ENCODE measurements around the gene EFS.
"Not testable (repeated sequence)": the region's sequence is repeated elsewhere in the genome, so short reads cannot be mapped to it uniquely, and the experiment has no call there.

Gene EFS

GRCh38 chr14:23356662-23357061 is 8.3 kb downstream of the EFS start:
- no peak for DNase-seq

DNA sequence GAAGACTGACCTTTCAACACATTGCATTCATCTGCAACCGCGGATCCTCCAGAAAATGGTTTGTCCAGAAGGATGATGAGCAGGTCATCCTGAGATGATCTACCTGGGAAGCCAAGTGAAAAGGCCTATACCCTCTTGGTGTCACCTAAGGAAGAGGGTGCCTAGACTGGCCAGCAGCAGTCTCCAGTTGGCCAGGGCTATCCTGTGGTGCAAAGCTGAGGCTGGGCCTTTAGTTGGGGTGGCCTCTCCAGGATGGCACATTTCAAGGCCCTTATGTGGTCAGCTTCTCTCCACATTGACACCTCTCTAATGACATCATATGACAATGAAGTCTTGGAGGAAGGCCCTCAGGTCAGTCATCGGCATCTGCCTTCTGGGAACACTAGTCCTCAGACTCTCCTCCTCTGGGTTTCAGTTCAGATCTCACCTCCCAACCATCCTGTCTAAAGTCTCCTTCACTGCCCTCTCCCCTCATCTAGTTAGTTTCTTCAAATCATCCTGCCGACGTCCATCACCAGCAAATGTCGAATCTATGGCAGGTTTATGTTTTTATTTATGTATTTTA is 9.0 kb downstream of the EFS start:
- no peak for DNase-seq

GRCh38 chr14:23354990-23355389 is 10.0 kb downstream of the EFS start:
- no peak for DNase-seq

DNA sequence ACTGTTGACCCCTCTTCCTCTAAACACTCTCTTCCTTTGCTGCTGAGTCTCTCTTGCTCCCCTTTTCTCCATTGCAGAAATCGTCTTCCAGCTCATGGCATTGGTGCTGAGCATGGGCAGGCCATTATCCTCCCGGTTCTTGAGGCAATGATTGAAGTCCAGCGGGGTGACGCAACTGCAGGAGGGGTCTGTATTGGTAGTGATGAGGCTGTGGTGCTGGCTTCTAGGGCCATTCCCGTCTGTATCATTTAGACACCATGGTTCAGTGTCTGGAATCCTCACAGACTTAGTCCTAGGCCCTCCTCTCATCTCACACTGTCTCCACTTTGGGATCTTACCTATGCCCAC is 11.6 kb downstream of the EFS start:
- no peak for DNase-seq

- peak; percentile 61 to 80 for DNase-seq
Measured at GRCh38 chr14:23352506-23353432, 12.2 kb downstream of the EFS start, which contains the start of gene SLC22A17. Gene SLC22A17, minus strand, starts transcription at chr14:23352887.

GRCh38 chr14:23351681-23352505 is 13.1 kb downstream of the EFS start:
- DNase-seq: no peak

DNA sequence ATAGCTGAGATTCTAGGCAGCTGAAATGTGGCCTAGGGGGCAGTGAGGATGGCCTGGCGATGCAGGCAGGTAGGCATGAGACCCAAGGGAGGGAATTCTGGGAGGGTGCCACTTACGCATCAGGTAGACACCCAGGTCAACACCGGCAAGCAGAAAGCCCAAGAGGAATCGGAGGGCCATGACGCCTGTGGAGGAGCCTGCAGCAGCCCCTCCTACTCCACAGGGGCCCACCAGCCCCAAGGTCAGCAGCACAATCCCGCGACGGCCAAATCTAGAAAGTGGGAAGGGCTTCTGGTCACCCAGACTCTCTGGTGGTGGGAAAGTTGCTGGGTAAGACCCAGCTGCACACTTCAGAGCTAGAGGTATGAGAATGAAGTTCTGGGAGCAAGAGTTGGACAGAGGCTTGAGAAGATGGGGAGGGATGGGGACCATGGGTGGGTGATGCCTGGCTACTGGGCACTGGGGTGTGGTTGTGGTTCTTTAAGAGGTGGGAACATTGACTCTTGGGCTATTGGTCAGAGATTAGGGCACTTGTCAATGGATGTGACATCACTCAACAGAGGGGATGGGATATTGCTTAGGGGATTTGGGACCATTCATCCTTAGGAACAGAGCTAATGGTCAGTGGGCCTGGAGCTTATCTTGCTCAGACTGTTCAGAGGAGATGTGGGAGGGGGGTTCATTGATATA is 15.7 kb downstream of the EFS start:
- DNase-seq: no peak

GRCh38 chr14:23348297-23348655 is 16.7 kb downstream of the EFS start:
- DNase-seq: no peak

DNA sequence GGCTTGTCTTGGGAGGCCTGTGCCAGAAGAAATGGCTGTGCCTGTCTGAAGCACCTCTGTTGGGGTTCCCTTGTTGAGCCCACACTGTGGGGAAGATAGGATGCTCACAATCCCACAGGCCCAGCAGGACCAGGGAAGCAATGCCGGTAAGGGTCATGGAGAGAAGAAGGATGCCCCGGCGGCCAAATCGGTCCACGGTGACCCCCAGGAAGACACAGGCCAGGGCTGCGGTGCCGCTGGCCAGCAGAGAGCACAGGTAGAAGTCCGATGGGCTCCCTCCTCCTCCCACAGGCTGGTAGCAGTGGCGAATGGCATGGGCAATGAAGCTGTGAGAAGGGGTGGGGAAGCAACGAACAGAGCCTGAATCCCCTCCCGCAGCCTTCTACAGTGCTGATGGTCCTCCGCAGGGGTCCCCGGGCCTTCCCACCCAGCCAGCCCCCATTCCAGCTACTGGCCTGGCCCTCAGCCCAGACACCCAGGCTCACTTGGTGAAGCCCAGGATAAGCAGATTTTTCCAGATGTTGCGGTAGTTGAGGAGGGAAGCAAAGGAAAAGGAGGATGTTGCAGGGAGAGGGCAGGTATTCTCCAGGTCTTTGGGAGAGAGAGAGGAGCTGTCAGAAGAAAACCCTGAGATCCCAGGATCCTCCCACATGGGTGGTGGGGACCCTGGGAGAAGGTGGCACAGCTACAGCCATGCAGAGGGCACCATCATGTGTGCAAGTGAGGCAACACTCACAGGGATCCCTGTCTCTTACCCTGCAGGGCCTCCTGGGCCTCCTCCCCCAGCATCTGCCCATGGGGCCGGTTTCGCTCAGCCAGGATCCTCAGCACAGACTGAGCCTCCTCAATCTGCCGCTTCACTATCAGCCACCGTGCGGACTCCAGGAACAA is 17.3 kb downstream of the EFS start:
- DNase-seq: no peak

DNA sequence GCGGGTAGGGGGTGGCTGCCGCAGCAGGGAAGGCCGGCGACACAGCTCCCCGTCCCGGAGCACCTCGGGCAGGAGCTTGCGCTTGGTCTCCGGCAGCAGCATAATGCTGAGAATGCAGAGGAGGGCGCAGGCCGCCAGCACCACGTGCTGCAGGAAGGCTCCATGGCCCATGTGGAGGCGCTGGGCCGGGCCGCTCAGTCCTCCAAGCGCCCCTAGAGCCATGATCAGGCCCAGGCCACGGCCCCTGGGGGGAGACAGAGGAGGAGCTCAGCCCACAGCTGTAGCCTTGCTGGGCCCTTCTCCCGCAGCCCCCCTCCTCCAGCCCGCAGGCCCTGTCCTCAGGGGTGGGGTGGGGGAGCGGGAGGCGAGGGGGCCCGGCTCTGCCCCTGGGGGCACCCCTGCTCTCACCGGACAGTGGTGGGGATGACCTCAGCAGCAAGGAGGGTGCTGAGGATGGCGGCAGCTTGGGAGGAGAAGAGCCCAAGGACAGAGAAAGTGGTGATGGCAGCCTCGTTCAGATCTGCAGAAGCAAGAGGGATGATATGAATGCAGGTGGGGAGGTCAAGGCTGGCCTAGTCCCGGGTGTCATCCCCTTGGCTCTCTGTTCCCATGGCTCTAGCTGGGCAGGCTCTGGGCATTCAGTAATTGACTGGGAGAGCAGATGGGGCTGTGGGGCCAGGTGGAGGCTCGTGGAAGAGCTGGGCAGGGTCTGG is 18.1 kb downstream of the EFS start:
- DNase-seq: no peak

GRCh38 chr14:23345987-23346692 is 18.8 kb downstream of the EFS start:
- DNase-seq: no peak

DNA sequence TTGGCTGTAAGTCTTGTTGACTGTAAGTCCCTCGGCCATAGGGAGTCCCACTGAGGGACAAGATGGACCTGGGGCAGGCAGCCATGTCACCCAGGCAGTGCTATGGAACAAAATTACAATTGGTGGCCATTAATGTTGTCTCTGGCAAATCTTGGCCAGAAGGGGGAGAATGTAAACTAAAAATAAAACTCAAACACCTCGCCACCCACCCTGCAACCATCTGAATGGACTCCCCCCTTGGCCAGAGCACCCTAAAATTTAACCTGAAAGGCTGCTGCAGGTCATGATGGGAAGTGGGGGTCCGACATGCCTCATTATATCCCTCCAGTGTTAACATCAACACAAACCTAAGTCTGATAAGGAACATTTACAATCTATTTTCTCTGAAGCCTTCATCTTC is 20.5 kb downstream of the EFS start:
- no peak for DNase-seq

DNA sequence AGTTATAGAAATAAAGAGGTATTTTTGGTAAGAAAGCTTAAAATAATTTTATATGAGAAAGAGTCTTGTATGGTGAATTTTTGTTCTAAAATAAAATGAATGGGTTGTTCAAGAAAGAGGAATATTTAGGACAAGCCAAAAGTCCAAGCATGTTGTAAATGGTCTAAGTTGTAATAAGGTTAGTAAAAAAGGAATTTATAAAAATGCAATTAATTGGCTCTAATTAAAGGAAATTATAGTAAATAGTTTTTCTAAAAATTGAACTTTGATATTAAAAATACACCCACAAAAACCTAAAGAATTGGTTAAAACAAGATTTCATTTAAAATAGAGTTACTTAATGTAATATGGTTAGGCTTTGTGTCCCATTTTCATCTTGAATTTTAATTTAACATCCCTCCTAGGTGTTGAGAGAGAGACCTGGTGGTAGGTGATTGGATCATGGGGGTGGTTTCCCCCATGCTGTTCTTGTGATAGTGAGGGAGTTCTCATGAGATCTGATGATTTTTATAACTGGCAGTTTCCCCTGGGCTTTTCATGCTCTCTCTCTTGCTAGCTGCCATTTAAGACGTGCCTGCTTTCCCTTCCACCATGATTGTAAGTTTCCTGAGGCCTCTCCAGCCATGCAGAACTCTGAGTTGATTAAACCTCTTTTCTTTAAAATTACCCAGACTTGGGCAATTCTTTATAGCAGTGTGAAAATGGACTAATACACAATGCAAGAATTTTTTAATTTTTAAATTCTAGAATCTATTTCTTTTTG is 25.3 kb downstream of the EFS start:
- no peak for DNase-seq

DNA sequence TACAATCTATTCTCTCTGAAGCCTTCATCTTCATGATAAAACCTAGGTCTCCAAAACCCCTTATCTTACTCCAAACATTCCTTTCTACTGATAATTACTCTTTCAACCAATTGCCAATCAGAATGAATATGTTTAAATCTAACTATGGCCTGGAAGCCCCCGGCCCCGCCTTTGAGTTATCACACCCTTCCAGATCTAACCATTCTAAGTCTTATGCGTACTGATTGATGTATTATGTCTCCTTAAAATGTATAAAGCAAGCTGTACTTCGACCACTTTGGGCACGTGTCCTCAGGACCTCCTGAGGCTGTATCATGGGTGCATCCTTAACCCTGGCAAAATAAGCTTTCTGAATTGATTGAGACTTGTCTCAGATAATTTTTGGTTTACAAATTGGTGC is 29.3 kb downstream of the EFS start:
- no peak for DNase-seq

DNA sequence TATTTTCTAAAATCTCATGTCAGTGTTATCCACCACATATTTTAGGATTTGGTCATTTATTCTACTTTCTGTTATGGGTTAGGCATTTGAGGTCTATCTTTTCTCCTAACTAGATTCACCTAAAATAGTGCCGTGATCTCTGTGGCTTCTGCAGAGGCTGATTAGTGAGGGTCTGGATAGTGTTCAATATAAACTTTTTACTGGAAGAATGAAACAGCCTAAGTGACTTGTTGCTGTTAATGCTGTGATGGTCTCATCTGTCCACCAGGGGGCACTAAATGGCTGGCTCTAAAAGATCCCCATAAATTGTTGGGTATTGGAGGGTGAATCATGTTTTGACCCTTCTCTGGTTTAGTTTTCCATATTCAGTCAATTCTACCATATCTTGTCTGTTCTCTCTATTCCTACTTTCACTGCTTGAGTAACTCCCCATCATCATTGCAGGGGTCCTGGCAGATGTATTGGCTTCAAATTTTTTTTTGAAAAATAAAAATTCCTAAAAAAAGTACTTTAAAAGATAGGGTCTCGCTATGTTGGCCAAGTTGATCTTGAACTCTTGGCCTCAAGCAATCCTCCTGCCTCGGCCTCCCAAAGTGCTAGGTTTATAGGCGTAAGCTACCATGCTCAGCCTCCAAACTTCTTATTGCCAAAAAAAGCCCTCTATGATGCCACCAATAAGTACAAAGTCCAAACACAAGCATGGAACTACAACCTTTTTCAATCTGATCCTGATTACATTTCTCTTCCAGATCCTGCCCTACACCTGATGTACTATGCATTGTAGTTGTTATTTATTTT is 36.8 kb downstream of the EFS start:
- peak; percentile 74 to 78 for DNase-seq

GRCh38 chr14:23326491-23327332 is 38.3 kb downstream of the EFS start:
- DNase-seq: no peak

DNA sequence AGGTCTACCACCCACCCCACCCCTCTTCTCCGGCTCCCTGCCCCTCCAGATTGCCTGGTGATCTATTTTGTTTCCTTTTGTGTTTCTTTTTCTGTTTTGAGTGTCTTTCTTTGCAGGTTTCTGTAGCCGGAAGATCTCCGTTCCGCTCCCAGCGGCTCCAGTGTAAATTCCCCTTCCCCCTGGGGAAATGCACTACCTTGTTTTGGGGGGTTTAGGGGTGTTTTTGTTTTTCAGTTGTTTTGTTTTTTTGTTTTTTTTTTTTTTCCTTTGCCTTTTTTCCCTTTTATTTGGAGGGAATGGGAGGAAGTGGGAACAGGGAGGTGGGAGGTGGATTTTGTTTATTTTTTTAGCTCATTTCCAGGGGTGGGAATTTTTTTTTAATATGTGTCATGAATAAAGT is 39.2 kb downstream of the EFS start:
- DNase-seq: not testable (repeated sequence)

DNA sequence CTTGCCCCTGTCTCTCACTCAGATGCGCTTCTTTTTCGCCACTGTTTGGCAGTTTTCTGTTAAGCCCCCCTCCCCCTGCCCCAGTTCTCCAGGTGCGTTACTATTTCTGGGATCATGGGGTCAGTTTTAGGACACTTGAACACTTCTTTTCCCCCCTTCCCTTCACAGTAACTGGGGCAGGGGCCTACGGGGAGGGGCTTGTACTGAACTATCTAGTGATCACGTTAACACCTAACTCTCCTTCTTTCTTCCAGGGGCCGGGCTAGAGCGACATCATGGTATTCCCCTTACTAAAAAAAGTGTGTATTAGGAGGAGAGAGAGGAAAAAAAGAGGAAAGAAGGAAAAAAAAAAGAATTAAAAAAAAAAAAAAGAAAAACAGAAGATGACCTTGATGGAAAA is 40.0 kb downstream of the EFS start:
- no peak for DNase-seq
